COLO668 (cell line): ENCODE measurements around the gene UTP20.

ENCODE experiments used
- DNase-seq: peaks from one replicate; lab custom pipeline; 2025; ENCODE audit not compliant: unreplicated experiment; lab: John Stamatoyannopoulos, UW

UTP20 gene

DNA sequence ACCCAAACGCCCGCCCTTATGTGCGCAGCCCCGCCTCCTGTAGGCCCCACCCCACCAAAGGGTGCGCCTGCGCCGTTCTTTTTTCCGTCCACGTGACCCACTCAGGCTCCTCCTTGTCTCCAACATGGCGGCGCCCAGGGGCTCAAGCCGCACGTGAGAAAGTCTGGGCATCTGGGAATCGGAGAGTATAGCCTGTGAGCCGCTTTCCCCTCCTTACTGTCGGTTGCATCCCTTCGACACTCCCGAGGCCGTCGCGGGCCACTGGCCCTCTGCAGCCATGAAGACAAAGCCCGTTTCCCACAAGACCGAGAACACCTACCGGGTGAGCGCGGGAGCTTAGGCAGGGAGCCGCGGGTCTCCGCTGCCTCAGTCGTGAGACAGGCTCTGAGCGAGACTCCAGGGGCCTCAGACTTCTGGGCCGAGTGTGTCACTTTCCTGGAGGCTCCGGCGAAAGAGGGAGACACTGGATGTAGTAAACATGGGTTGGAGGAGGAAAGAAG, at the start of gene UTP20:
Gene UTP20, plus strand, starts transcription at position 100 of the 500 bp plus-strand sequence. Its CDS starts 178 bp downstream, at position 278.
- DNase-seq, result peak; percentile 95

DNA sequence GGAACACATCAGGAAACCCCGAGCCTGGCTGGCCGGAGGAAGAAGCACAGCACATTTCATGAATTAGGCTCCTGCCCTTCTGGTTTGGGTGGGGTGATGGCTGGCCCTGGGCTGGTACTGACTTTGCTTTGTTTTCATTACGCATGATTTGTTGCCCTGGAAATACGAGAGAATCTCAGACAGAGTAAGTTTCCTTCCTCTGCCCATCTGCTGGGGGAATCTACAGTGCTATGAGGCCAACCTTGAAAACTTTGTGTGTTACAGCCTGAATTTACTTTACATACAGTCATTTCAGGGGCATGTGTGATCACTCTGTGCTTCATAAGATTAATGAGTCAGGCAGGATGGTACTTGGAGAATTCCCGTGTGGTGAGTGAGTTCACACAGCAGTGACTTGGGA, 49.4 kb upstream of the UTP20 start:
- no peak for DNase-seq

DNA sequence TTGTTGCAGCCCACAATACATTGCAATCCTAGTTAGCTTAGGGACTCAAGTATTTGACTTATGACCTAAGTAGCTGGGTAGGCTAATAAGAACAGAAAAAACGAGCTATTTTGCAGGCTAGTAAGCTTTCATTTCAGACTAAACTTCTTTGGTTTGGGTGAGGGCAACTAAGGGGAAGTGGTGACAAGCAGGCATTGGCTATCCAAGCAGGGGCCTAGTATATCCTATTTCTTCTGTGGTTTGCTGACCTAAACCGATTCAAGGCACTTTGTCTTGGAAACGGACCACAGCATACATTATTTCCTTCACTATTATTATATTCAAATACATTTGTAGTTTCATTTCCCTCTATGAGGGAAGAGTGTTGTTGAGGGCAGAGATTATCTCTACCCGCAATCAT, 48.3 kb upstream of the UTP20 start:
- no peak for DNase-seq

- no peak for DNase-seq
Measured at GRCh38 chr12:101235686-101236085, 44.2 kb upstream of the UTP20 start.

GRCh38 chr12:101238306-101238705, 41.6 kb upstream of the UTP20 start:
- no peak for DNase-seq

DNA sequence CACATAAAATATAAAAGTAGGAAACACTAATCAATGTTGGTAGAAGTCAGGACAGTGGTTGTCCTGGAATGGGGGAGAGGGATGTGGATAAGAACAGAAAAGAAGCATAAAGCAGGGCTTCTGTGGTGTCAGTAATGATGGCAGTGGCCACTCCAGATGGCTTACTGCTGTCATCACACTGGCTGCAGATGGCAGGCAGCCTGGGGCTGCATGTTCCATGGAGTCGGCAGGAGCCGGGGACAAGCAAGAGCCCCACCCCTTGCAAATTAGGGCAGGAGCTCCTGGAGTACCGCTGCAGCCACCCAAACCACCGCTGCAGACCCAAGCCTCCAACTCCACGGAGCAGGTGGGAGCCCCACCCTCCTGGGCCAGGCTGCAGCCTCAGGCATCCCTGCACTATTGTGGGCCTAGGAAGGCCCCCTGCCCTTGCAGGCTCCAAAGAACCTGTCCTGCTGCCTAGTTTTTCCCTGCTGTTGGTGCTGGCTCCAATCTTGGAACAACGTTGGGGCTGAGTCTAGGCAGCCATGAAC, 41.0 kb upstream of the UTP20 start:
- DNase-seq, result no peak

GRCh38 chr12:101243074-101243473, 36.8 kb upstream of the UTP20 start:
- no peak for DNase-seq

DNA sequence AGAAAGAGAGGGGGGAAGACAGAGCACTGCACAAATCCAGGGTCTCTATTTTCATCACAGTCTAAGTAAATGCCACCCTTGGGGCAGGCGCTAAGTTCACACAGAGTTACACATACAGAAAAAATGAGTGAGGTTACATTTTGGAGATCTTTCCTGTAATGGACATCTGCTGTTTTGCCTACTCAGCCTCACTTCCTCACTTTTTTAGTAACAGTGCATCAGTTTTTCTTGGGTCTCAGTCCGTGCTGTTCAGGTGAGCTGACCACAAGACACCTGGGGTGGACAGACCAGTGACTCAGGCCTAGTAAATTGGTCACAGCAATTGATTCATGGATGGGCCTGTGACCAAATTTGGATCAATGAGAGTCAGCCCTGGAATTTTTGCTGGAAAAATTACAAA, 36.3 kb upstream of the UTP20 start:
- DNase-seq, result no peak

DNA sequence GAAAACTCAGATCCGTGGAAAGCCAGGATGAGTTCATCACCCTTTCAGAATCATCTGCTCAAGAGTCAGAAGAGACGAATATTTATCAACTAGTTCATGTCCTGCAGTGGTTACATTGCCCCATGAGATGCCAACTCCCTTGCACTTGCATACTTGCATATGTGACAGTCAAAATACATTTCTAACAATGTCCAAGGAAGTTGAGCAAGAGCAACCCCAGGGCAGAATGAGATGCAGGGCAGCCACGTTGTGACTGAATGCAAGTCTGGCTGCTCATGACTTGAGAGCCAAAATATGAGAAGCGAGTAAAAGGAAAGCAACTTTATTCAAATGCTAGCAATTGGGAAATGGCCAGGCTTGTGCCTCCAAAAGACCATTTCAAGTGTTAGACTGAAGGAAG, 23.6 kb upstream of the UTP20 start:
- DNase-seq, result no peak

GRCh38 chr12:101257357-101257756, 22.5 kb upstream of the UTP20 start:
- no peak for DNase-seq

DNA sequence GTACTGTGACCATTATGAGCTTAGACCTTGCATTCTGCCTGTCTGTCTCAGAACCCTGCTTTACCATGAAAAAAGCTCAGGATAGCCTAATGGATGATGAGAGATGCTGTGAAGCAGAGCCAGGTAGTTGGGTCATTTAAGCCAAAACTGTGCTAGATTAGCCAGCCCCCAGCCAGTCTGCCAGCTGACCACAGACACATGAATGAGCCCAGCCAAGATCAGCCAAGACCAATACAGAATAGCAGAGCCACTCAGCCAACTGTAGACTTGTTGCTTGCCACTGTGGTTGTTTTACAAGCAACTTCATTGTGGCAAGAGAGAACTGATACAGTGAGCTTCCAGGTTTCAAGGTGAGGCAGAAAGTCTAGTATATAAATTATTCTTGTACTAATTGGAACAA, 12.8 kb upstream of the UTP20 start:
- DNase-seq, result no peak

DNA sequence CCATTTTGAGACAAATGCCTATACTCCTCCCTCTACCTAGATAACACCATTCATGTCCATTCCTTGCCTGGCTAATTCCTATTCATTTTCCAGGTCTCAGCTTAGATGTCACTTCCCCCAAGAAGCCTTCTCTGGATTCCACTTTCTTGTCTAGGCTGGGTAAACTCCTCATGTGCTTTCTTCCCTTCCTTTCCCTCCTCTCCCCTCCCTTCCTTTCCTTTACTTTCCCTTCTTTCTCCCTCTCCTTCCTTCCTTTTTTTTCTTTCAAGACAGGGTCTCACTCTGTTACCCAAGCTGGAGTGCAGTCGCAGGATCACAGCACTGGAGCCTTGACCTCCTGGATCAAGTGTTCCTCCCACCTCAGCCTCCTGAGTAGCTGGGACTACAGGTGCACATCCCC, 3.5 kb upstream of the UTP20 start:
- no peak for DNase-seq

DNA sequence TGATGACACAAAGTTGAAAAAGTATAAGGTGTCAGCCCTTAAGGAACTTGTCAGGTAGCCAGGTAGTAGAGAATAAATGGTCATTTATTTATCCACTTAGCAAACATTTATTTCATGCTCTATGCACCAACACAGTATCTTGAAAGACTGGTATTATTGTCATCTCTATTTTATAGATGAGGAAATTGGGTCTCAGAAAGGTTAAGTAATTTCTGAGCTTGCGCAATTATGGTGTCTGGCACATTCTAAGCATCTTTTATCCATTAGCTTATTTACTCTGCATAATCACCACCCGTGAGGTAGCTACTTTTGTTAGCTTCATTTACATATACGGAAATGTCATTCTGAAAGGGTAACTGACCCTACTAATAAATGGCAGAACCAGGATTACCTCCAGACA, 2.5 kb upstream of the UTP20 start:
- DNase-seq, result no peak

DNA sequence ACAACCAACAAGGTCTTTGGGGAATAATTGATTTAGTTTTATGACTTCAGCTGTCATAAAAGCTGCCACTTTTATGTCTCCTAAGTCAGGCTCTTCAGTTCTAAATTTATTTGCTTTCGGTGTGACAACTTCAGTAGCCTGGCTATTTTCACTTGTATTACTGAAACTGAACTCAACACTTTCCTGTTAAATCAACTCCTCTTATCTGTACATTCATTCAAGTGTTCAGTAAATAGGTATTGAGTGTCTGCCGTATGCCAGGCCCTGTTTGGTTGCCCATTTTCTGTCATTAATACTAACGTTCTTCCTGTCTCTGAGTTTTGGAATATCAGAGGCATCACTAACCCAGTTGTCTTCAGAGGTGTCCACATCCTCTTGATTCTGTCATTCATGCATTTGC, 7.5 kb downstream of the UTP20 start:
- DNase-seq, result no peak

- DNase-seq, result no peak
Measured at GRCh38 chr12:101297661-101298060, 17.8 kb downstream of the UTP20 start.

DNA sequence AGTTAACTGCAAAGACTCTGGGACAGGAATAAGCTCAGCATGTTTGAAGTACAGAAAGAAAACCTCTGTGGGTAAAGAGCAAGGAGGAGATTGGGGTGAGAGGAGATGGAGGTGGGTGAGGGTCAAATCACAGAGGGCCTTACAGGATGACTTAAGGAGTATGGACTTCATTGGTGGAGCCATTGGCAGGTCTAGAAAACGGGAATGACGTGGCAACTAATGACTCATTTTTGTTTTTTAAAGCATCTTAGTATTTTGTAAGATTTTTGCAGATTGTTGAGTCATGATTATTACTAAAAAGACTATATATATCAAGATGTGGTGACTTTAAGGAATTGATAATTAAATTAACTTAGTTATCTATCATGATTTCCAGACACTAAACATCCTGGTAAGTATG, 18.5 kb downstream of the UTP20 start:
- no peak for DNase-seq

- no peak for DNase-seq
Measured at GRCh38 chr12:101299346-101299745, 19.4 kb downstream of the UTP20 start.

- no peak for DNase-seq
Measured at GRCh38 chr12:101299931-101300330, 20.0 kb downstream of the UTP20 start.

GRCh38 chr12:101302741-101303140, 22.8 kb downstream of the UTP20 start:
- DNase-seq, result no peak

DNA sequence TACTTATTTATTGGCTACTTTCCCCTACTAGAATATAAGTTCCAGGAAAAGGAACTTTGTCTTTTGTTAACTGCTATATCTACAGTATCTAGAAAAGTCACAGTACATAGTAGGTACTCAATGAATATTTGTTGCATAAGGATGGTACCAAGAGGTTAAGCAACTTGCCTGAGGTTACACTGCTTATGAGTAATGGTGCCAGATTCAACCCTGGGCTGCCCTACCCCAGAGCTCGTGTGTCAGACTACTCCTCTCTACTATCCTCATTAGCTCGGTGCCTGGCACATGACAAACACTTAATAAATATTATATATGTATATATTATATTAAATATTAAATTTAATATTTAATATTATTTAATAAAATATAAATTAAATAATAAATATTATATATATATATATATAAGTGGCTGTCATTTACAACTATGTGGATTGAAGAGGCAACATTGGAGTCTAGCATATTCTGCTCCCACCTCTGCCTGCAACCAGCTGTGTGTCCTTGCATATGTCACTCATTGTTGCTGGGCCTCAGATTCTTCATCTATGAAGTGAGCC, 25.4 kb downstream of the UTP20 start:
- no peak for DNase-seq

DNA sequence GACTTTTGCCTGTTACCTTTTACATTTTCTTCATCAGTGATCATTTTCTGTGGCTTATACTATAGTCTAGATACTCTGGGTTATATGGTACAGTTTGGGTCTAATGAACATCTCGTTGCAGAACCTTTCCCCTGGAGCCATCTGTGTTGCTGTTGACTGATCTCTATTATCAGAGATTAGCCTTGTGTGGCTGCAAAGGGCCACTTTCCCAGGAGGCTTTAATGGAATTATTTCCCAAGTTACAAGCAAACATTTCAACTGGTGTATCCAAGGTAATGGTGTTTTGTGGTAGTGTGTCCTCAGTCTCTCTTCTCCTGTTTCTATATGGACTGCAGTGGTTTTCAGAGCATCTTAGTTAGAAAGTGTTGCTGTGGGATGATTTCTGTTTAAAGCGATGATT, 25.9 kb downstream of the UTP20 start:
- DNase-seq, result no peak

DNA sequence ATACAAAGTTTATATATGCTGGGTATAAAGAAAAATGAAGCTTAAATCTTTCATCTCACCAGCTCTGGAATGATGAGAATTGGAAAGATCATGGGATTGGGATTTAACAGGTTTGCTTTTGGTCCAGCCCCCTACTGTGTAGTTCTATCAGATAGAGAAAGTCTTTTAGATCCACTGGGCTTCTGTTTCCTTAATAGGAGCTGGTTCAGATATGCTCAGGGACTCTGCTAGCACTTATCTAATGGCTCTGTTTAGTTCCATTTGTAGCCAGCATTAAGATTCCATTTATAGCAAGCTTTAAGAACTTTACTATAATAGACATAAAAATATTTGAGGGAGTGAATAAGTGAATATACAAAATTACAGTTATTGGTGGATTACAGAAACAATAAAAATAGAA, 42.6 kb downstream of the UTP20 start:
- no peak for DNase-seq

DNA sequence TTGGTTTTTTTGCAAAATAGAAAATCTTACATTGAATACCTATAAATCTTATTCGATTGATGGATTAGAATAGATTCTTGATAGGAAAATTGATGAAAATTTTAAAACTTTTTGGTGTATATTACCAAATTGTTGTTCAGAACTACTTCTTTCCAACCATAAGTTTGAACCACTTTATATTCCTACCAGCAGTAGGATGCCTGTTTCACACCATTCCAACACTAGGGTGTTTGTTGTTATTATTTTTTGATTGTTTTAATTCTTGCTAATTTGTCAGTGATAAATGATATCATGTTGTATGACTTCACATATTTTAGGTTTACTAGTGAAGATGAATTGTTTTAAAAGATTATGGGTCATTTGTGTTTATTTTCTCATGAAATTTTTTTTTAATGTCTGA, 43.4 kb downstream of the UTP20 start:
- DNase-seq, result no peak
